Stimulated activated CD4-positive, alpha-beta T cell treated with anti-CD3 and anti-CD28 coated beads, Interleukin-4, amount 100 ng/mL, for 4 hours (primary cell): Measurements from ENCODE around the gene ZCCHC24.

Source experiments
- DNase-seq, 2 experiments: peaks; one replicate each; pipeline ENCODE4 v3.0.0-alpha.2; 2020

The ZCCHC24 gene

GRCh38 chr10:79409038-79409725, 36.2 kb downstream of the ZCCHC24 start:
- no peak for DNase-seq

DNA sequence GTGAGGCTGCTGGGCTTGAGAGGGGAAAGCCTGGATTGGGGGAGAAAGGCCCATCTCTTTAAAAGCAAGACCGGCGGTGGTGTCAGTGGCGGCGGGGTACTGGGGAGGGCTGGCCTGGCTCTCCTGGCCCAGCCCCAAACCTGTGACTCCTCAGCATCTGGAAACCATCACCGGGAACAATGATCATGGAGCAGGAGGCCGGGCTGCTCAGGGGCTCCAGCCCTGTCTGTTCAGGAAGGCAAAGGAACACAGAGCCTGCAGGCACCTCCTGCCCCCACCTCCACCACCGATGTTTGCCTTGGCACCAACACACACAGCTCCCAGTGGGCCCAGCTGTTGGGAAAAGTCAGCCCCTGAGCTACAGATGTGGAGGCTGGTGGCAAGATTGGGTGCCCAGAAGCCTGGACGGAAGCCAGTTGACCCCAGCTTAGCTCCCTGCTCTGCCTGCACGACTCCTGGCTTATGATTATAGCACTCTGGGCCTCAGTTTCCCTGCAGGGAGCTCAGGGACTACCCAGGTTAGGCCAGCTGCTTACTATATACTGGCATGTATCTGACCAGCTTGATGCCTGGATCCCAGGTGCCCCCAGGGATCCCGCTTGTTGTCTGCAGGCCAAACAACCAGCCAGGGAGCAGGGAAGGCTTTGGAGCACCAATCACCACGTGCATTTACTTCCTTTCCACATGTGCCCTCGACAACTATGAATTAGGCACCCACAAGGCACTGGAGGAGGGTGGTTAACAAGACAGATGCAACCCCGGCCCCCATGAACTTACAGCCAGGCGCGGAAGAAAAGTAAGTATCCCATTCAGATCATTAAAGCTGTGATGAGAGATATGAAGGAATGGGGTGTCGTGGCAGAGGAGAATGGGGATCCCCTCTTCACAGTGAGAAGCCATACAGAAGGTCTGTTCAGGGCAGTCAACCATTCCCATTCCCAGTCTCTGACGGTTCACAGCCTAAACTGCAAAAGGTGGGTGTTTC, 37.3 kb downstream of the ZCCHC24 start:
- DNase-seq: no peak

DNA sequence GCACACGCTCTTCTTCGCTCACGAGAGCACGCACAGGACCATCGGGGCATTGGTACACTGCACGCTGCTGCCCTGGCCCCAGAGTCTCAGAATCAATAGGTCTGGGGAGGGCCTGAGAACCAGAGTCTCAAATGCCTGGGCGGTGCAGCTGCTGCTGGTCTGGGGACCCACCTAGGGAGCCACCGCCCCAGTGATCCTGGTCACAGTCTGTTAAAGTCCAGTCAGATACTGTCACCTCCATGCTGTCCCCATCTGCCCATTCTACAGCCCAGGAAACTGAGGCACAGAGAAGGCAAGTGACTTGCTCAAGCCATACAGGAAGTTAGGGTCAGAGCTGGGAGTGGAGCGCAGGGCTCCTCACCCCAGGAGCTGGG, 38.0 kb downstream of the ZCCHC24 start:
- no peak for DNase-seq

GRCh38 chr10:79406683-79407422, 38.6 kb downstream of the ZCCHC24 start:
- no peak for DNase-seq

DNA sequence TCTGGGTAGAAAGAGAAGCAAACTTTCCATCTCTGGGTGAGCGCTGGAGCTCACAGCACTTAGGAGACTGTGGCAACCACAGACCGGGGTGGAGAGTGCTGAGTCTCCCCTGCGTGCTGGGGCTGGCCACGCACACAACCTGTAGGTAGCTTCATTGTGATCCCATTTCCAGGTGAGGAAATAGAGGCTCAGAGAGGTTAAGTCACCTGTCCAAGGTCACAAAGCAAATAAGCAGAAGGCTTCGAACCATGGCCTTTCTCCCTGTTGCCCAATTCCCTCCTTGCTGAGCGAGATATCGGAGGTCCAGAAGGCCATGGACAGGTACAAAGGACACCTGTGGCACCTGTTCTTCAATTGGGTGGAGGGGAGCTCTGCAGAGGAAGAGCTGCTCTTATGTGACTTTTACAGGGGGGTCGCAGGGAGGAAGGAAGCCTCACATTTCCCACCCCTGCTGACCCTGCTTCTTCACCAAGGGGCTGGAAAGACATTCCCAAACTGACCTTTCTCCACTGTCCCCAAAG, 39.4 kb downstream of the ZCCHC24 start:
- DNase-seq: no peak

DNA sequence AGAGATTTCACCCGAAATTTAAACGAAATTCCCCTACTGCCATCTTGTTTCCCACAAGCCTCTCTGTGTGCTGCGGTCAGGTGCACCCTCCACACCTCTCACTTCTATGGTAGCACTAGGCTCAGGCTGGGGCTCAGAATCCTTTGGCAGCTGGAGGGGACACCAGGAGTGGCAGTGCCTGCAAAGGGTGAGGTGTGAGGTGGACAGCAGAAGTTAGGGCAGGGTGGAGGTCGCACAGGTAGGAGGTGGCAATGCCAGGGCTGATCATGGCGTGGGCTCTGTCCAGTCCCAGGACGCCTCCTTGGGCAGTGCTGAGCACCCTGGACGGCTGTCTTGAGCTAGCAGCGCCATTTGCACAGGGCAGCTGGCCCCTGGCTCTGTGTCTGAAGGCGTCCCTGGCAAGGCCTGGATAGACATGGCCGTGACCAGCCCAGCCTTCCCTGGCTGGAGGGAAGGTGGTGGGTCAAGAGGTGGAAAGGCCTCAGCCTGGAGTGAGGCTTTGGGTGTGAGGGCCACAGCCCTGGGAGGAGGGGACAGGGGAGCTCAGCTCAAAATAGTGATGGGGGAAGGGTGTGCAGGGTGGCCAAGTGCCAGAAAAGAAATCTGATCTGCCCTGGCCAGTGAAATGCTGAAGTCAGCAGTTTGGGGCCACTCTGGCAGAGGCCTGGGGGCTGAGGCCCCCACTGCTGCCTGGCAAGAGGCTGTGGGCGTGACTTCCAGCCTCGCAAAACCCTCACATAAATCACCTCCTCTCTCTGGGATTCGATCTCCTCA, 40.0 kb downstream of the ZCCHC24 start:
- no peak for DNase-seq

DNA sequence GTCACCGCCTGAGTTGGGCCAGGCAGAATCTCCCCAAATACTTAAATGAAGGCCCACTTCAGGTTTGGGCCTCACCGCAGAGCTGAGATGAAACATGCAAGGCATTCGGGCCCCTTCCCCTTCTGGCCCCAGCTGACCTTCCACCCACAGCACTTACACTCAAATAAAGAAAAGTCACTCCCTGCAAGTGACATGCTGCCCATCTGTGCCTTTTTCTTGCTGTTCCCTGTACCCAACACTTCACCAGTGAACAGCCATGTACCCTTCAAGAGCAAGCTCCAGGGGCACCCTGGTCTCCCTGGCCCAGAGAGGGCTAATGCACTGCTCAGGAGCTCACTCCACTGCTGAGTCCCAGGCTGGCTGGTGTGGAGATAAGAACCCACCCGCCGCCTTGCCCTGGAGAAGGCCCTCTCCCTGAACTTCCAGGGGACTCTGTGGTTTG, 40.7 kb downstream of the ZCCHC24 start:
- DNase-seq: no peak

- DNase-seq: no peak
Observed at GRCh38 chr10:79404231-79404609, 41.2 kb downstream of the ZCCHC24 start.

- no peak for DNase-seq
Observed at GRCh38 chr10:79403441-79404230, 41.8 kb downstream of the ZCCHC24 start.

GRCh38 chr10:79402951-79403350, 42.5 kb downstream of the ZCCHC24 start:
- DNase-seq: no peak

DNA sequence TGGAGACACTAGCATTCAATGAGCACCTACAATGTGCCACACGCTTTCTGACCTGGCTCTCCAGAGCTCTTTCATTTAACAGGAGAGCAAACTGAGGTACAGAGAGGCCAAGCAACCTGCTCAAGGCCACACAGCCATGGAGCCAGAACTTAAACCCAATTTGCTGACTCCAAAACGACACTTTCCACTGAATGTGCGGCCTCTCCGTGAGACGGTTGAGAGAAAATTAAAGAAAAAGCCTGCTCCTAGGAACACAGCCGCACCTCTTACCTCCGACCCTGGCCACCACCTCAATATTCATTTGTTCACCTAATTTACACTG, 42.8 kb downstream of the ZCCHC24 start:
- DNase-seq: no peak

- DNase-seq: no peak
Observed at GRCh38 chr10:79401015-79401921, 44.2 kb downstream of the ZCCHC24 start.

- peak in 1 of 2 experiments; percentile 41 for DNase-seq
Observed at GRCh38 chr10:79400146-79401004, 45.0 kb downstream of the ZCCHC24 start.

DNA sequence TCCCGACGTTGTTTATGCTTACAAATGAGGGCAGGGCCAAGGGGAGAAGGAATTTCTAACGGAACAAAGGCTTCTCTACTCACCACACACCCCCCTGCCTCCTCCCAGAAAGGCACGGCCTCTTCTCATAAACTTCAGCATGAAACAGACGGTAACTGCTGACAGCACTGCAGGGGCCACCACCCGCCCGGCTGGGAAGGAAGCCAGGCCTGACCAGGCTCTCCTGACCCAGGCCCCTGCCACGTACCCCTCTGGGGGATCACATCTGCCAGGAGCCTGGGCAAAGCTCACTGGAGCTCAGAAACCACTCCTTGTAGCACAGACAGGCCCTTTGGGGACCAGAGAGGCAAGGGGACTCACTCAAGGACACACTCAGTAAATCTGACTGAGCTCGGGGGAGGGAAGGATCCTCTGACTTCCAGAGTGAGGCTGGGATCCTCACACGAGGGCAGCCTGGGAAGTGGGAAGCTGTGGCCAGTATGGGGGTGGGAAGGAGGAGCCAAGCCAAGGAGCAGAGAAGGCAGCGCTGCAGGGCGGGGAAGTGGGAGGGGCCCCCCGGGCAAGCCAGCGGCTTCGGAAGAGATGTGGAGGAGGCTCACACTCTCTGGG, 46.1 kb downstream of the ZCCHC24 start:
- DNase-seq: no peak

GRCh38 chr10:79398642-79399041, 46.8 kb downstream of the ZCCHC24 start:
- no peak for DNase-seq

- DNase-seq: no peak
Observed at GRCh38 chr10:79397575-79398303, 47.7 kb downstream of the ZCCHC24 start.

- no peak for DNase-seq
Observed at GRCh38 chr10:79397051-79397450, 48.4 kb downstream of the ZCCHC24 start.

- no peak for DNase-seq
Observed at GRCh38 chr10:79396520-79396919, 48.9 kb downstream of the ZCCHC24 start.
